HCT116 (cell line): ENCODE results near the gene ADA. TPM values are rescaled to one million over a fixed set of nuclear protein-coding genes. Genes with fewer than 3 reads are reported as not detected.
"Not testable (repeated sequence)": the region's sequence is repeated elsewhere in the genome, so short reads cannot be mapped to it uniquely, and the experiment has no call there.

Source experiments
- ATAC-seq: fragments of 200-7000 bp; cut with Tn5 transposase; 2 replicates; pipeline ENCODE4 v1.9.1; 2020; ENCODE audit warnings: mild to moderate bottlenecking, moderate library complexity
- BruUV-seq: library from RNA; stranded (reverse); fragments of 400-500 nt; replicated peaks from 2 replicates; lab custom pipeline; 2021; lab: Mats Ljungman, UMichigan
- CTCF ChIA-PET: fragments of 300-600 bp; sonication (Branson Sonifier 250); formaldehyde crosslinking; loops from one replicate; lab custom pipeline; 2021; ENCODE audit warnings: antibody characterized with exemption; lab: Charles Lee
- POLR2A ChIA-PET: fragments of 300-600, 350-600 bp; sonication (Branson Sonifier 250); formaldehyde crosslinking; loops from one replicate; lab custom pipeline; 2021; ENCODE audit warnings: antibody characterized with exemption; lab: Charles Lee
- RAD21 ChIA-PET, 2 experiments: fragments of 300-600 bp; sonication (Branson Sonifier 250); formaldehyde crosslinking; loops; one replicate each; lab custom pipeline; 2023; ENCODE audit warnings: low total read pairs in 2 of 2; ENCODE audit not compliant: uncharacterized antibody in 2 of 2, unreplicated experiment in 2 of 2, low non-redundant PET in 1 of 2; lab: Charles Lee
- DNase-seq: peaks from one replicate; pipeline ENCODE4 v3.0.0-alpha.2; 2010; ENCODE audit warnings: low read depth, low spot score
- H2AFZ ChIP-seq: fragments of 200-600 bp; shearing (Covaris generic), sonication (generic); 2 replicates; pipeline ENCODE4 v1.6.1; 2017; ENCODE audit warnings: low read depth, mixed run types, mixed read lengths, antibody characterized with exemption, low read length; ENCODE audit not compliant: poor library complexity, severe bottlenecking
- H3K27ac ChIP-seq: 2 replicates; pipeline ENCODE4 v1.5.1; 2012; ENCODE audit warnings: low read depth, low read length
- H3K27me3 ChIP-seq: fragments of 200-600 bp; sonication (generic); 2 replicates; pipeline ENCODE4 v1.6.1; 2016; ENCODE audit warnings: mixed run types, low read length, mixed read lengths; ENCODE audit not compliant: insufficient read depth
- H3K36me3 ChIP-seq, 2 experiments: fragments of 200-500 bp in 1 of 2; fragments of 200-600 bp in 1 of 2; sonication (Bioruptor generic) in 1 of 2; sonication (generic) in 1 of 2; 2 replicates each; pipeline versions ENCODE4 v1.5.1 to v1.6.1; 2014 to 2016; ENCODE audit warnings: low read length in 2 of 2, inconsistent platforms in 1 of 2, mixed read lengths in 1 of 2, mixed run types in 1 of 2; ENCODE audit not compliant: insufficient read depth in 2 of 2, control insufficient read depth in 1 of 2
- H3K4me1 ChIP-seq, 2 experiments: fragments of 200-600 bp in 1 of 2; sonication (generic) in 1 of 2; 2 replicates each; pipeline versions ENCODE4 v1.5.1 to v1.6.1; 2012 to 2017; ENCODE audit warnings: low read length in 2 of 2, inconsistent platforms in 1 of 2, mild to moderate bottlenecking in 1 of 2, mixed read lengths in 1 of 2, mixed run types in 1 of 2, moderate library complexity in 1 of 2; ENCODE audit not compliant: insufficient read depth in 2 of 2, control insufficient read depth in 1 of 2
- H3K4me2 ChIP-seq: fragments of 200-600 bp; sonication (generic); 2 replicates; pipeline ENCODE4 v1.6.1; 2017; ENCODE audit warnings: mixed run types, low read length, mixed read lengths
- H3K4me3 ChIP-seq, 2 experiments: fragments of 200-600 bp in 1 of 2; sonication (generic) in 1 of 2; replicated peaks in 1 of 2; 2 replicates each; pipeline ENCODE4 v1.5.1; 2011 to 2016; ENCODE audit warnings: low read length in 2 of 2, control low read depth in 1 of 2, low read depth in 1 of 2, mild to moderate bottlenecking in 1 of 2, mixed read lengths in 1 of 2, mixed run types in 1 of 2
- H3K79me2 ChIP-seq: fragments of 200-600 bp; sonication (generic); 2 replicates; pipeline ENCODE4 v1.6.1; 2017; ENCODE audit warnings: mild to moderate bottlenecking, mixed run types, low read length, moderate library complexity, mixed read lengths; ENCODE audit not compliant: insufficient read depth
- H3K9ac ChIP-seq: fragments of 200-600 bp; sonication (generic); 2 replicates; pipeline ENCODE4 v1.6.1; 2016; ENCODE audit warnings: low read length, mixed read lengths
- H3K9me2 ChIP-seq: fragments of 200-600 bp; sonication (generic), shearing (Covaris generic); 2 replicates; pipeline ENCODE4 v1.6.1; 2017; ENCODE audit warnings: mixed run types, mild to moderate bottlenecking, moderate library complexity; ENCODE audit not compliant: insufficient read depth
- H3K9me3 ChIP-seq, 2 experiments: fragments of 200-500 bp in 1 of 2; fragments of 200-600 bp in 1 of 2; sonication (Bioruptor generic) in 1 of 2; sonication (generic) in 1 of 2; 2 replicates each; pipeline ENCODE4 v1.6.1; 2014 to 2017; ENCODE audit warnings: low read length in 2 of 2, mixed read lengths in 2 of 2, inconsistent platforms in 1 of 2, low read depth in 1 of 2, mild to moderate bottlenecking in 1 of 2, mixed run types in 1 of 2, moderate library complexity in 1 of 2; ENCODE audit not compliant: control insufficient read depth in 1 of 2, insufficient read depth in 1 of 2
- H4K20me1 ChIP-seq: fragments of 200-600 bp; sonication (generic), shearing (Covaris generic); 2 replicates; pipeline ENCODE4 v1.6.1; 2017; ENCODE audit warnings: mixed run types, mild to moderate bottlenecking, moderate library complexity; ENCODE audit not compliant: insufficient read depth
- EZH2 ChIP-seq: fragments of 200-600 bp; sonication (generic); IDR thresholded peaks from 2 replicates; pipeline ENCODE4 v1.6.1; 2017; ENCODE audit warnings: antibody characterized with exemption, mixed run types
- JUND ChIP-seq: IDR thresholded peaks from 2 replicates; pipeline ENCODE4 v1.6.1; 2012
- POLR2A ChIP-seq: IDR thresholded peaks from 2 replicates; pipeline ENCODE4 v1.7.0; 2011; ENCODE audit warnings: borderline replicate concordance; ENCODE audit not compliant: insufficient read depth, insufficient read length; ENCODE audit errors: extremely low read depth
- POLR2AphosphoS5 ChIP-seq: IDR thresholded peaks from 2 replicates; pipeline ENCODE4 v1.6.1; 2011; ENCODE audit warnings: mild to moderate bottlenecking, low read depth, low read length, moderate library complexity
- SP1 ChIP-seq: IDR thresholded peaks from 2 replicates; pipeline ENCODE4 v1.6.1; 2012; ENCODE audit warnings: low read depth
- SRF ChIP-seq: IDR thresholded peaks from 2 replicates; pipeline ENCODE4 v1.6.1; 2012; ENCODE audit warnings: low read depth
- TCF7L2 ChIP-seq: IDR thresholded peaks from 2 replicates; pipeline ENCODE4 v1.7.0; 2011; ENCODE audit warnings: borderline replicate concordance, inconsistent platforms; ENCODE audit not compliant: insufficient read depth, insufficient read length; ENCODE audit errors: extremely low read depth
- ZNF274 ChIP-seq: fragments of 200-500 bp; sonication (Bioruptor generic); IDR thresholded peaks from 2 replicates; pipeline ENCODE4 v1.6.1; 2014; ENCODE audit warnings: mild to moderate bottlenecking, low read depth, low read length, inconsistent platforms
- intact Hi-C: fragments of 100-400 bp; cut with micrococcal nuclease; formaldehyde crosslinking; loops from 2 replicates; pipeline ENCODE4 v1.10.0; 2022
- total RNA-seq: library from RNA; stranded (reverse); gene quantifications from one replicate; pipeline ENCODE4 v1.2.1, GENCODE V29; 2021; ENCODE audit not compliant: unreplicated experiment
- TF ChIP-seq, protein P1 (sequence below), 3 experiments: fragments of 200-600 bp in 1 of 3; sonication (generic) in 1 of 3; IDR thresholded peaks in 2 of 3; conservative IDR thresholded peaks in 1 of 3; 2 replicates each; pipeline ENCODE4 v1.5.1; 2012 to 2017; ENCODE audit warnings: low read depth in 2 of 3, low read length in 2 of 3, antibody characterized with exemption in 1 of 3, borderline replicate concordance in 1 of 3, control low read depth in 1 of 3, mild to moderate bottlenecking in 1 of 3, mixed read lengths in 1 of 3, mixed run types in 1 of 3, moderate library complexity in 1 of 3; ENCODE audit not compliant: insufficient read depth in 1 of 3

The ADA gene
- total RNA-seq, 1 experiment from 2014 or later: 25.9 TPM

DNA sequence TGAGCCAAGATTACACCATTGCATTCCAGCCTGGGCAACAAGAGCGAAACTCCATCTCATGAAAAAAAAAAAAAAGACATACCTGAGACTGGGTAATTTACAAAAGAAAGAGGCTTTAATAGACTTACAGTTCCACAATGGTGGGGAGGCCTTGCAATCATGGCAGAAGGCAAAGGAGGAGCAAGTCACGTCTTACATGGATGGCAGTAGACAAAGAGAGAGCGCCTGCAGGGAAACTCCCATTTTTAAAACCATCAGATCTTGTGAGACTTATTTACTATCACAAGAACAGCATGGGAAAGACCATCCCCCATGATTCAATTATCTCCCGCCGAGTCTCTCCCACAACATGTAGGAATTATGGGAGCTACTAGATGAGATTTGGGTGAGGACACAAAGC is 2.7 kb upstream of the ADA start:
- CTCF ChIA-PET, RAD21 ChIA-PET: not testable (repeated sequence)

DNA sequence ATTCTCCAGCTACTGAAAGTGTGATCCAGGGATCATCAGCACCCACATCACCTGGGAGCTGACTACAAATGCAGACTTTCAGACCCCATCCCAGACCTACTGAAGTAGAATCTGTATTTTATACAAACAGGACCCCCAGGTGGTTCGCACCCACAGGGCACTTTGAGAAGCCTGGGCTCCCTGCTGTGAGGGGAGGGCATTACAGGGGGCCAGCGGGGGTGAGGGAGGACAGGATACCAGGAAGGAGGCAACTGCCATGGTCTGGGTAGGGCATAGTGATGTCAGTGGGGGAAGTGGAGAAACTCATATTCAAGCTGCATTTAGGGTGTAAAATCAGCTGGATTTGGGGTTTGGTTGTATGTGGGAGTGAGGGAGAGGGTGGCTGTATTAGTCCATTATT is 2.0 kb upstream of the ADA start:
- no peak for ATAC-seq
- H3K9me3 ChIP-seq: no peaks in the 10 kb centered on the region
- no peak overlapping the region for H3K9ac ChIP-seq
- no peak overlapping the region for H3K4me2 ChIP-seq
- H3K4me1 ChIP-seq: peaks cover 11 to 16% of the 10 kb centered on the region in 2 experiments; a peak in 3 of 4 replicates
- TF ChIP-seq POLR2A: no peak
- no peak for TF ChIP-seq TCF7L2
- TF ChIP-seq, protein P1, sequence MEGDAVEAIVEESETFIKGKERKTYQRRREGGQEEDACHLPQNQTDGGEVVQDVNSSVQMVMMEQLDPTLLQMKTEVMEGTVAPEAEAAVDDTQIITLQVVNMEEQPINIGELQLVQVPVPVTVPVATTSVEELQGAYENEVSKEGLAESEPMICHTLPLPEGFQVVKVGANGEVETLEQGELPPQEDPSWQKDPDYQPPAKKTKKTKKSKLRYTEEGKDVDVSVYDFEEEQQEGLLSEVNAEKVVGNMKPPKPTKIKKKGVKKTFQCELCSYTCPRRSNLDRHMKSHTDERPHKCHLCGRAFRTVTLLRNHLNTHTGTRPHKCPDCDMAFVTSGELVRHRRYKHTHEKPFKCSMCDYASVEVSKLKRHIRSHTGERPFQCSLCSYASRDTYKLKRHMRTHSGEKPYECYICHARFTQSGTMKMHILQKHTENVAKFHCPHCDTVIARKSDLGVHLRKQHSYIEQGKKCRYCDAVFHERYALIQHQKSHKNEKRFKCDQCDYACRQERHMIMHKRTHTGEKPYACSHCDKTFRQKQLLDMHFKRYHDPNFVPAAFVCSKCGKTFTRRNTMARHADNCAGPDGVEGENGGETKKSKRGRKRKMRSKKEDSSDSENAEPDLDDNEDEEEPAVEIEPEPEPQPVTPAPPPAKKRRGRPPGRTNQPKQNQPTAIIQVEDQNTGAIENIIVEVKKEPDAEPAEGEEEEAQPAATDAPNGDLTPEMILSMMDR (IDR thresholded peaks at IDR 0.05 in 2 of 3, conservative IDR thresholded peaks at IDR 0.05 in 1 of 3; ENCODE audit: borderline replicate concordance in 1 of 3, insufficient read depth in 1 of 3, low read depth in 2 of 3, low read length in 2 of 3): no peak
- no peak for TF ChIP-seq ZNF274
- TF ChIP-seq SP1: no peak
- TF ChIP-seq EZH2: no peak
- TF ChIP-seq POLR2AphosphoS5: no peak
- TF ChIP-seq JUND: no peak
- TF ChIP-seq SRF: no peak
- BruUV-seq: no TSS peak
- no peaks in the 10 kb centered on the region for H3K9me2 ChIP-seq
- ChIA-PET CTCF (interaction anchor here (2.2 kb wide), 1 partner anchor 30 kb away, joined by 9 read pairs; no protein-coding TSS in a partner anchor), RAD21 (no interaction called here), POLR2A (no interaction called here)
- 0 out of 2 replicates have a peak, but pooled peaks cover 3% of the 10 kb centered on the region for H3K27me3 ChIP-seq
- no peak overlapping the region for H3K27ac ChIP-seq
- intact Hi-C loops: no loop called here
- H3K36me3 ChIP-seq: no peaks in the 10 kb centered on the region
- no peak overlapping the region for H3K4me3 ChIP-seq
- no peaks in the 10 kb centered on the region for H4K20me1 ChIP-seq
- H2AFZ ChIP-seq: no peak overlapping the region
- H3K79me2 ChIP-seq: no peaks in the 10 kb centered on the region
- DNase-seq: no peak

More for the DNA sequence above, 2.7 kb upstream of the ADA start:
- H2AFZ ChIP-seq, H3K9ac ChIP-seq, H3K27me3 ChIP-seq, H3K4me2 ChIP-seq, intact Hi-C loops, H4K20me1 ChIP-seq, H3K4me3 ChIP-seq, BruUV-seq, H3K9me3 ChIP-seq, H3K27ac ChIP-seq, H3K9me2 ChIP-seq, DNase-seq, POLR2A ChIA-PET, ATAC-seq, H3K36me3 ChIP-seq, H3K79me2 ChIP-seq: not testable (repeated sequence)
- peaks cover 11 to 16% of the 10 kb centered on the region in 2 experiments; a peak in 3 of 4 replicates for H3K4me1 ChIP-seq
